WTC11 (cell line): ENCODE data around the gene MLC1. TPM values are rescaled to one million over a fixed set of nuclear protein-coding genes. Genes with fewer than 3 reads are reported as not detected.

Experiments
- ATAC-seq: fragments of 200-7000 bp; cut with Tn5 transposase; 2 replicates; pipeline ENCODE4 v1.10.0; 2021; ENCODE audit warnings: mild to moderate bottlenecking, moderate library complexity
- CTCF ChIA-PET: fragments of 300-600 bp; sonication (Branson Sonifier 250); formaldehyde crosslinking; loops from one replicate; lab custom pipeline; 2021; ENCODE audit warnings: antibody characterized with exemption; lab: Charles Lee
- POLR2A ChIA-PET: fragments of 350-600 bp; sonication (Branson Sonifier 250); formaldehyde crosslinking; loops from one replicate; lab custom pipeline; 2021; ENCODE audit warnings: antibody characterized with exemption; lab: Charles Lee
- DNase-seq: peaks from one replicate; pipeline ENCODE4 v3.0.0; 2021; ENCODE audit warnings: low spot score
- H3K27ac Mint-ChIP-seq: 2 replicates; pipeline ENCODE4 v1.8.0; 2021; ENCODE audit warnings: mixed read lengths
- H3K27me3 Mint-ChIP-seq: 2 replicates; pipeline ENCODE4 v1.8.0; 2021; ENCODE audit warnings: low read depth, mild to moderate bottlenecking, moderate library complexity, mixed read lengths
- H3K36me3 Mint-ChIP-seq: 2 replicates; pipeline ENCODE4 v1.8.0; 2021; ENCODE audit warnings: mixed read lengths
- H3K4me1 Mint-ChIP-seq: 2 replicates; pipeline ENCODE4 v1.8.0; 2022; ENCODE audit warnings: mixed read lengths
- H3K4me3 Mint-ChIP-seq: 2 replicates; pipeline ENCODE4 v1.8.0; 2021; ENCODE audit warnings: mild to moderate bottlenecking, moderate library complexity, mixed read lengths
- H3K9me3 Mint-ChIP-seq: 2 replicates; pipeline ENCODE4 v1.8.0; 2021; ENCODE audit warnings: mixed read lengths
- GABPB1 ChIP-seq: sonication (generic); formaldehyde crosslinking; IDR thresholded peaks from 2 replicates; pipeline ENCODE4 v1.8.1; 2023; ENCODE audit warnings: mild to moderate bottlenecking, missing genetic modification reagents
- MYBL2 ChIP-seq: sonication (generic); formaldehyde crosslinking; IDR thresholded peaks from 2 replicates; pipeline ENCODE4 v1.8.1; 2023; ENCODE audit warnings: mild to moderate bottlenecking, moderate library complexity, missing genetic modification reagents
- NFATC4 ChIP-seq: fragments of 250-450 bp; sonication (Bioruptor Pico); IDR thresholded peaks from 2 replicates; pipeline ENCODE4 v1.9.0; 2021; ENCODE audit warnings: mild to moderate bottlenecking
- NFE2L1 ChIP-seq: sonication (generic); formaldehyde crosslinking; IDR thresholded peaks from 2 replicates; pipeline ENCODE4 v1.8.1; 2023; ENCODE audit warnings: missing genetic modification reagents
- PRRX2 ChIP-seq: fragments of 250-450 bp; sonication (Bioruptor Pico); IDR thresholded peaks from 2 replicates; pipeline ENCODE4 v1.8.0; 2021; ENCODE audit warnings: mild to moderate bottlenecking
- RELA ChIP-seq: sonication (generic); formaldehyde crosslinking; IDR thresholded peaks from 2 replicates; pipeline ENCODE4 v1.8.1; 2022; ENCODE audit warnings: missing genetic modification reagents, mild to moderate bottlenecking, borderline replicate concordance
- RORB ChIP-seq: fragments of 250-450 bp; sonication (Bioruptor Pico); IDR thresholded peaks from 2 replicates; pipeline ENCODE4 v1.9.0; 2021; ENCODE audit warnings: mild to moderate bottlenecking
- SOX15 ChIP-seq: fragments of 250-450 bp; sonication (Bioruptor Pico); IDR thresholded peaks from 2 replicates; pipeline ENCODE4 v1.9.0; 2021; ENCODE audit warnings: mild to moderate bottlenecking
- total RNA-seq: library from RNA; stranded (reverse); gene quantifications from 3 replicates; pipeline ENCODE4 v1.2.3, GENCODE V29; 2021
- TF ChIP-seq, protein P1 (sequence below): fragments of 250-450 bp; sonication (Bioruptor Pico); IDR thresholded peaks from 2 replicates; pipeline ENCODE4 v1.9.0; 2021; ENCODE audit warnings: mild to moderate bottlenecking, borderline replicate concordance
- TF ChIP-seq, protein P2 (sequence below): sonication (generic); formaldehyde crosslinking; IDR thresholded peaks from 2 replicates; pipeline ENCODE4 v1.8.1; 2023; ENCODE audit warnings: mild to moderate bottlenecking, missing genetic modification reagents, moderate library complexity
- TF ChIP-seq, protein P3 (sequence below): sonication (generic); formaldehyde crosslinking; IDR thresholded peaks from 2 replicates; pipeline ENCODE4 v1.8.0; 2022; ENCODE audit warnings: missing genetic modification reagents
- TF ChIP-seq, protein P4 (sequence below): sonication (generic); formaldehyde crosslinking; IDR thresholded peaks from 2 replicates; pipeline ENCODE4 v1.8.1; 2023; ENCODE audit warnings: mild to moderate bottlenecking, missing genetic modification reagents
- TF ChIP-seq, protein P5 (sequence below): sonication (generic); formaldehyde crosslinking; IDR thresholded peaks from 2 replicates; pipeline ENCODE4 v1.8.1; 2023; ENCODE audit warnings: mild to moderate bottlenecking, missing genetic modification reagents, moderate library complexity
- TF ChIP-seq, protein P6 (sequence below): fragments of 200-600 bp; IDR thresholded peaks from 2 replicates; pipeline ENCODE4 v1.8.0; 2022; ENCODE audit warnings: antibody characterized with exemption
- TF ChIP-seq, protein P7 (sequence below): sonication (generic); formaldehyde crosslinking; IDR thresholded peaks from 2 replicates; pipeline ENCODE4 v1.8.1; 2022; ENCODE audit warnings: missing genetic modification reagents, borderline replicate concordance
- TF ChIP-seq, protein P8 (sequence below): fragments of 250-450 bp; sonication (Bioruptor Pico); IDR thresholded peaks from 2 replicates; pipeline ENCODE4 v1.8.0; 2021; ENCODE audit warnings: mild to moderate bottlenecking
- TF ChIP-seq, protein P9 (sequence below): sonication (generic); formaldehyde crosslinking; IDR thresholded peaks from 2 replicates; pipeline ENCODE4 v1.8.1; 2022; ENCODE audit warnings: low read depth, missing genetic modification reagents, borderline replicate concordance

The MLC1 gene
- total RNA-seq, 1 experiment from 2014 or later = 0.13 TPM

DNA sequence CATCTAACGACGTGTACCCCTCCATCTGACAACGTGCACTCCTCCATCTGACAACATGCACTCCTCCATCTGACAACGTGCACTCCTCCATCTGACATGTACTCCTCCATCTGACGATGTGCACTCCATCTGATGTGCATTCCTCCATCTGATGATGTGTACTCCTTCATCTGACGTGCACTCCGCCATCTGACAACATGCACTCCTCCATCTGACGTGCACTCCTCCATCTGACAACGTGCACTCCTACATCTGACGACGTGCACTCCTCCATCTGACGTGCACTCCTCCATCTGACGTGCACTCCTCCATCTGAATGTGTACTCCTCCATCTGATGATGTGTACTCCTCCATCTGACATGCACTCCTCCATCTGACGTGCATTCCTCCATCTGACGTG lies 64.6 kb downstream of the MLC1 start (continued):
- TF ChIP-seq, protein P1, sequence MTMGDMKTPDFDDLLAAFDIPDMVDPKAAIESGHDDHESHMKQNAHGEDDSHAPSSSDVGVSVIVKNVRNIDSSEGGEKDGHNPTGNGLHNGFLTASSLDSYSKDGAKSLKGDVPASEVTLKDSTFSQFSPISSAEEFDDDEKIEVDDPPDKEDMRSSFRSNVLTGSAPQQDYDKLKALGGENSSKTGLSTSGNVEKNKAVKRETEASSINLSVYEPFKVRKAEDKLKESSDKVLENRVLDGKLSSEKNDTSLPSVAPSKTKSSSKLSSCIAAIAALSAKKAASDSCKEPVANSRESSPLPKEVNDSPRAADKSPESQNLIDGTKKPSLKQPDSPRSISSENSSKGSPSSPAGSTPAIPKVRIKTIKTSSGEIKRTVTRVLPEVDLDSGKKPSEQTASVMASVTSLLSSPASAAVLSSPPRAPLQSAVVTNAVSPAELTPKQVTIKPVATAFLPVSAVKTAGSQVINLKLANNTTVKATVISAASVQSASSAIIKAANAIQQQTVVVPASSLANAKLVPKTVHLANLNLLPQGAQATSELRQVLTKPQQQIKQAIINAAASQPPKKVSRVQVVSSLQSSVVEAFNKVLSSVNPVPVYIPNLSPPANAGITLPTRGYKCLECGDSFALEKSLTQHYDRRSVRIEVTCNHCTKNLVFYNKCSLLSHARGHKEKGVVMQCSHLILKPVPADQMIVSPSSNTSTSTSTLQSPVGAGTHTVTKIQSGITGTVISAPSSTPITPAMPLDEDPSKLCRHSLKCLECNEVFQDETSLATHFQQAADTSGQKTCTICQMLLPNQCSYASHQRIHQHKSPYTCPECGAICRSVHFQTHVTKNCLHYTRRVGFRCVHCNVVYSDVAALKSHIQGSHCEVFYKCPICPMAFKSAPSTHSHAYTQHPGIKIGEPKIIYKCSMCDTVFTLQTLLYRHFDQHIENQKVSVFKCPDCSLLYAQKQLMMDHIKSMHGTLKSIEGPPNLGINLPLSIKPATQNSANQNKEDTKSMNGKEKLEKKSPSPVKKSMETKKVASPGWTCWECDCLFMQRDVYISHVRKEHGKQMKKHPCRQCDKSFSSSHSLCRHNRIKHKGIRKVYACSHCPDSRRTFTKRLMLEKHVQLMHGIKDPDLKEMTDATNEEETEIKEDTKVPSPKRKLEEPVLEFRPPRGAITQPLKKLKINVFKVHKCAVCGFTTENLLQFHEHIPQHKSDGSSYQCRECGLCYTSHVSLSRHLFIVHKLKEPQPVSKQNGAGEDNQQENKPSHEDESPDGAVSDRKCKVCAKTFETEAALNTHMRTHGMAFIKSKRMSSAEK = no peak
- TF ChIP-seq, protein P2, sequence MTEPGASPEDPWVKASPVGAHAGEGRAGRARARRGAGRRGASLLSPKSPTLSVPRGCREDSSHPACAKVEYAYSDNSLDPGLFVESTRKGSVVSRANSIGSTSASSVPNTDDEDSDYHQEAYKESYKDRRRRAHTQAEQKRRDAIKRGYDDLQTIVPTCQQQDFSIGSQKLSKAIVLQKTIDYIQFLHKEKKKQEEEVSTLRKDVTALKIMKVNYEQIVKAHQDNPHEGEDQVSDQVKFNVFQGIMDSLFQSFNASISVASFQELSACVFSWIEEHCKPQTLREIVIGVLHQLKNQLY = no peak
- TF ChIP-seq, protein P3, sequence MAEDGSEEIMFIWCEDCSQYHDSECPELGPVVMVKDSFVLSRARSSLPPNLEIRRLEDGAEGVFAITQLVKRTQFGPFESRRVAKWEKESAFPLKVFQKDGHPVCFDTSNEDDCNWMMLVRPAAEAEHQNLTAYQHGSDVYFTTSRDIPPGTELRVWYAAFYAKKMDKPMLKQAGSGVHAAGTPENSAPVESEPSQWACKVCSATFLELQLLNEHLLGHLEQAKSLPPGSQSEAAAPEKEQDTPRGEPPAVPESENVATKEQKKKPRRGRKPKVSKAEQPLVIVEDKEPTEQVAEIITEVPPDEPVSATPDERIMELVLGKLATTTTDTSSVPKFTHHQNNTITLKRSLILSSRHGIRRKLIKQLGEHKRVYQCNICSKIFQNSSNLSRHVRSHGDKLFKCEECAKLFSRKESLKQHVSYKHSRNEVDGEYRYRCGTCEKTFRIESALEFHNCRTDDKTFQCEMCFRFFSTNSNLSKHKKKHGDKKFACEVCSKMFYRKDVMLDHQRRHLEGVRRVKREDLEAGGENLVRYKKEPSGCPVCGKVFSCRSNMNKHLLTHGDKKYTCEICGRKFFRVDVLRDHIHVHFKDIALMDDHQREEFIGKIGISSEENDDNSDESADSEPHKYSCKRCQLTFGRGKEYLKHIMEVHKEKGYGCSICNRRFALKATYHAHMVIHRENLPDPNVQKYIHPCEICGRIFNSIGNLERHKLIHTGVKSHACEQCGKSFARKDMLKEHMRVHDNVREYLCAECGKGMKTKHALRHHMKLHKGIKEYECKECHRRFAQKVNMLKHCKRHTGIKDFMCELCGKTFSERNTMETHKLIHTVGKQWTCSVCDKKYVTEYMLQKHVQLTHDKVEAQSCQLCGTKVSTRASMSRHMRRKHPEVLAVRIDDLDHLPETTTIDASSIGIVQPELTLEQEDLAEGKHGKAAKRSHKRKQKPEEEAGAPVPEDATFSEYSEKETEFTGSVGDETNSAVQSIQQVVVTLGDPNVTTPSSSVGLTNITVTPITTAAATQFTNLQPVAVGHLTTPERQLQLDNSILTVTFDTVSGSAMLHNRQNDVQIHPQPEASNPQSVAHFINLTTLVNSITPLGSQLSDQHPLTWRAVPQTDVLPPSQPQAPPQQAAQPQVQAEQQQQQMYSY (CRISPR knock-in tag) = no peak
- TF ChIP-seq NFATC4 (CRISPR knock-in tag) (no peak), GABPB1 (no peak), RELA (CRISPR knock-in tag) (no peak), RORB (CRISPR knock-in tag) (no peak)
- TF ChIP-seq, protein P4, sequence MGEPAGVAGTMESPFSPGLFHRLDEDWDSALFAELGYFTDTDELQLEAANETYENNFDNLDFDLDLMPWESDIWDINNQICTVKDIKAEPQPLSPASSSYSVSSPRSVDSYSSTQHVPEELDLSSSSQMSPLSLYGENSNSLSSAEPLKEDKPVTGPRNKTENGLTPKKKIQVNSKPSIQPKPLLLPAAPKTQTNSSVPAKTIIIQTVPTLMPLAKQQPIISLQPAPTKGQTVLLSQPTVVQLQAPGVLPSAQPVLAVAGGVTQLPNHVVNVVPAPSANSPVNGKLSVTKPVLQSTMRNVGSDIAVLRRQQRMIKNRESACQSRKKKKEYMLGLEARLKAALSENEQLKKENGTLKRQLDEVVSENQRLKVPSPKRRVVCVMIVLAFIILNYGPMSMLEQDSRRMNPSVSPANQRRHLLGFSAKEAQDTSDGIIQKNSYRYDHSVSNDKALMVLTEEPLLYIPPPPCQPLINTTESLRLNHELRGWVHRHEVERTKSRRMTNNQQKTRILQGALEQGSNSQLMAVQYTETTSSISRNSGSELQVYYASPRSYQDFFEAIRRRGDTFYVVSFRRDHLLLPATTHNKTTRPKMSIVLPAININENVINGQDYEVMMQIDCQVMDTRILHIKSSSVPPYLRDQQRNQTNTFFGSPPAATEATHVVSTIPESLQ (CRISPR knock-in tag) = no peak
- TF ChIP-seq, protein P5, sequence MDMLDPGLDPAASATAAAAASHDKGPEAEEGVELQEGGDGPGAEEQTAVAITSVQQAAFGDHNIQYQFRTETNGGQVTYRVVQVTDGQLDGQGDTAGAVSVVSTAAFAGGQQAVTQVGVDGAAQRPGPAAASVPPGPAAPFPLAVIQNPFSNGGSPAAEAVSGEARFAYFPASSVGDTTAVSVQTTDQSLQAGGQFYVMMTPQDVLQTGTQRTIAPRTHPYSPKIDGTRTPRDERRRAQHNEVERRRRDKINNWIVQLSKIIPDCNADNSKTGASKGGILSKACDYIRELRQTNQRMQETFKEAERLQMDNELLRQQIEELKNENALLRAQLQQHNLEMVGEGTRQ = no peak
- TF ChIP-seq, all 79 proteins: peak for 0

DNA sequence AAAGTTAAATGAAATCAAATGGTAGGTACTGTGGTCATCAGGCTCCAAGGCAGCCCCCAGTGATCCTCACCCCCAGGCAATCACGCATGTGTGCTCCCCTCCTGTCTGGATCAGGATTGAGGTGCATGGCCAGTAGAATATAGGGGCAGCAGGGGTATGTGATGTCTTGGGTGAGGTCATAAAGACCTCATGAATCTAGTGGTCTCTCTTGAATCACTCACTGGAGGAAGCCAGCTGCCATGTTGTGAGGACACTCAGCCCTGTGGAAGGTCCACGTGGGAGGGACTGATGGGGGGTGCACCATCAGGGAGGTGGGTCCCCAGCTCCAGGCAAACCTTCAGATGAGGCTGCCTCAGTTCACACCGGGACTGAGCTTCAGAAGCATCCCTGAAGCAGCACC lies 65.9 kb downstream of the MLC1 start:
- ATAC-seq (no peak), DNase-seq (no peak)
- H3K9me3 Mint-ChIP-seq = peaks cover 4% of the 10 kb centered on the region; the same call in 1 of the 2 replicates
- ChIA-PET CTCF (no interaction called here), POLR2A (no interaction called here)
- H3K36me3 Mint-ChIP-seq = no peaks in the 10 kb centered on the region
- H3K4me1 Mint-ChIP-seq = no peaks in the 10 kb centered on the region
- H3K27ac Mint-ChIP-seq = no peak overlapping the region
- H3K27me3 Mint-ChIP-seq = peaks cover 31% of the 10 kb centered on the region
- no peak overlapping the region for H3K4me3 Mint-ChIP-seq
- TF ChIP-seq, protein P6, sequence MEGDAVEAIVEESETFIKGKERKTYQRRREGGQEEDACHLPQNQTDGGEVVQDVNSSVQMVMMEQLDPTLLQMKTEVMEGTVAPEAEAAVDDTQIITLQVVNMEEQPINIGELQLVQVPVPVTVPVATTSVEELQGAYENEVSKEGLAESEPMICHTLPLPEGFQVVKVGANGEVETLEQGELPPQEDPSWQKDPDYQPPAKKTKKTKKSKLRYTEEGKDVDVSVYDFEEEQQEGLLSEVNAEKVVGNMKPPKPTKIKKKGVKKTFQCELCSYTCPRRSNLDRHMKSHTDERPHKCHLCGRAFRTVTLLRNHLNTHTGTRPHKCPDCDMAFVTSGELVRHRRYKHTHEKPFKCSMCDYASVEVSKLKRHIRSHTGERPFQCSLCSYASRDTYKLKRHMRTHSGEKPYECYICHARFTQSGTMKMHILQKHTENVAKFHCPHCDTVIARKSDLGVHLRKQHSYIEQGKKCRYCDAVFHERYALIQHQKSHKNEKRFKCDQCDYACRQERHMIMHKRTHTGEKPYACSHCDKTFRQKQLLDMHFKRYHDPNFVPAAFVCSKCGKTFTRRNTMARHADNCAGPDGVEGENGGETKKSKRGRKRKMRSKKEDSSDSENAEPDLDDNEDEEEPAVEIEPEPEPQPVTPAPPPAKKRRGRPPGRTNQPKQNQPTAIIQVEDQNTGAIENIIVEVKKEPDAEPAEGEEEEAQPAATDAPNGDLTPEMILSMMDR = no peak
- TF ChIP-seq, protein P7, sequence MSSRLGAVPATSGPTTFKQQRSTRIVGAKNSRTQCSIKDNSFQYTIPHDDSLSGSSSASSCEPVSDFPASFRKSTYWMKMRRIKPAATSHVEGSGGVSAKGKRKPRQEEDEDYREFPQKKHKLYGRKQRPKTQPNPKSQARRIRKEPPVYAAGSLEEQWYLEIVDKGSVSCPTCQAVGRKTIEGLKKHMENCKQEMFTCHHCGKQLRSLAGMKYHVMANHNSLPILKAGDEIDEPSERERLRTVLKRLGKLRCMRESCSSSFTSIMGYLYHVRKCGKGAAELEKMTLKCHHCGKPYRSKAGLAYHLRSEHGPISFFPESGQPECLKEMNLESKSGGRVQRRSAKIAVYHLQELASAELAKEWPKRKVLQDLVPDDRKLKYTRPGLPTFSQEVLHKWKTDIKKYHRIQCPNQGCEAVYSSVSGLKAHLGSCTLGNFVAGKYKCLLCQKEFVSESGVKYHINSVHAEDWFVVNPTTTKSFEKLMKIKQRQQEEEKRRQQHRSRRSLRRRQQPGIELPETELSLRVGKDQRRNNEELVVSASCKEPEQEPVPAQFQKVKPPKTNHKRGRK (CRISPR knock-in tag) = no peak
- TF ChIP-seq NFE2L1 (no peak), SOX15 (CRISPR knock-in tag) (no peak), MYBL2 (no peak), PRRX2 (CRISPR knock-in tag) (no peak)
- TF ChIP-seq, protein P8, sequence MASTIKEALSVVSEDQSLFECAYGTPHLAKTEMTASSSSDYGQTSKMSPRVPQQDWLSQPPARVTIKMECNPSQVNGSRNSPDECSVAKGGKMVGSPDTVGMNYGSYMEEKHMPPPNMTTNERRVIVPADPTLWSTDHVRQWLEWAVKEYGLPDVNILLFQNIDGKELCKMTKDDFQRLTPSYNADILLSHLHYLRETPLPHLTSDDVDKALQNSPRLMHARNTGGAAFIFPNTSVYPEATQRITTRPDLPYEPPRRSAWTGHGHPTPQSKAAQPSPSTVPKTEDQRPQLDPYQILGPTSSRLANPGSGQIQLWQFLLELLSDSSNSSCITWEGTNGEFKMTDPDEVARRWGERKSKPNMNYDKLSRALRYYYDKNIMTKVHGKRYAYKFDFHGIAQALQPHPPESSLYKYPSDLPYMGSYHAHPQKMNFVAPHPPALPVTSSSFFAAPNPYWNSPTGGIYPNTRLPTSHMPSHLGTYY (CRISPR knock-in tag) = no peak
- TF ChIP-seq, protein P9, sequence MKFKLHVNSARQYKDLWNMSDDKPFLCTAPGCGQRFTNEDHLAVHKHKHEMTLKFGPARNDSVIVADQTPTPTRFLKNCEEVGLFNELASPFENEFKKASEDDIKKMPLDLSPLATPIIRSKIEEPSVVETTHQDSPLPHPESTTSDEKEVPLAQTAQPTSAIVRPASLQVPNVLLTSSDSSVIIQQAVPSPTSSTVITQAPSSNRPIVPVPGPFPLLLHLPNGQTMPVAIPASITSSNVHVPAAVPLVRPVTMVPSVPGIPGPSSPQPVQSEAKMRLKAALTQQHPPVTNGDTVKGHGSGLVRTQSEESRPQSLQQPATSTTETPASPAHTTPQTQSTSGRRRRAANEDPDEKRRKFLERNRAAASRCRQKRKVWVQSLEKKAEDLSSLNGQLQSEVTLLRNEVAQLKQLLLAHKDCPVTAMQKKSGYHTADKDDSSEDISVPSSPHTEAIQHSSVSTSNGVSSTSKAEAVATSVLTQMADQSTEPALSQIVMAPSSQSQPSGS (CRISPR knock-in tag) = no peak
